GM12892 (cell line): ENCODE results near the gene SLC22A3.
"Not testable (repeated sequence)": the region's sequence is repeated elsewhere in the genome, so short reads cannot be mapped to it uniquely, and the experiment has no call there.

ENCODE experiments used
- DNase-seq: peaks from one replicate; pipeline ENCODE4 v3.0.0; 2011; ENCODE audit not compliant: insufficient read length
- FAIRE-seq: peaks from 2 replicates; lab custom pipeline; 2011; peaks lifted over from hg19 to GRCh38; lab: Jason Lieb, UNC
- POLR2A ChIP-seq: IDR thresholded peaks from 2 replicates; pipeline ENCODE4 v1.6.1; 2011; ENCODE audit warnings: low read depth, low read length, control low read depth
- POLR2AphosphoS5 ChIP-seq: IDR thresholded peaks from 2 replicates; pipeline ENCODE4 v1.6.1; 2011; ENCODE audit warnings: low read depth, low read length, control low read depth
- TAF1 ChIP-seq: IDR thresholded peaks from 2 replicates; pipeline ENCODE4 v1.6.1; 2011; ENCODE audit warnings: low read depth, mild to moderate bottlenecking, control low read depth, low read length, borderline replicate concordance

SLC22A3 gene

DNA sequence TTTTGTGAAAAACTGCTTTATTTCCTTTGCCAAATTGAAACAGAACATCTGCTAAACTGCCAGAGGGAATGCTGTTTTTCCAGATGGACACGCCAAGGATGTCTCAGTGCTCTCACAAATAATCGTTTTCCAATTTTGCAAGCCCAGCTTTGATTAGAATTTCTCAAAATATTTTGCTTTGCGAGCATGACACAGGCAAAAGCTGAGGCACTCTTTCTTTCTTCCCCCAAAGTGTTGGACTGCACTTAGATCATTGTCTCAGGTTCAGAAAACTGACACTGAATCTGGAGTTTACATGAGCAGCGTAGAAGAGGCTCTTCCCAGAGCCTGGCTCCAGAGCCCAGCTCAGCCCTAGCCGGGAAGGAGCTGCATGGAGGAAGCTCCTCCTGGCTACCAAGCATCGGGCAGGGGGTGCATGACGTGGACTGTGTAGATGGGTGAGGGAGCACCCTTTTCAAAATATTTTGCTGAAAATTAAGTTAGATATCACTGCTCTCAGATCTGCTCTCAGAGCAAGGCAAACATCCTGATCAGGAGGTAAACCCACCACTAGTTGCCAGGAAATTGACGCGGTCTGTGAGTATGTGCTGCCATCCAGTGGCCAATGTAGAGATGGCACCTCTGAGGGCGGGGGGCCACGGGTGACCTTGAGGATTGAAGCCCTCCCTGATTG is 107.5 kb downstream of the SLC22A3 start:
- DNase-seq (peak; percentile 23), FAIRE-seq (peak; percentile 86)
- TF ChIP-seq POLR2AphosphoS5 (no peak), TAF1 (no peak), POLR2A (no peak)

DNA sequence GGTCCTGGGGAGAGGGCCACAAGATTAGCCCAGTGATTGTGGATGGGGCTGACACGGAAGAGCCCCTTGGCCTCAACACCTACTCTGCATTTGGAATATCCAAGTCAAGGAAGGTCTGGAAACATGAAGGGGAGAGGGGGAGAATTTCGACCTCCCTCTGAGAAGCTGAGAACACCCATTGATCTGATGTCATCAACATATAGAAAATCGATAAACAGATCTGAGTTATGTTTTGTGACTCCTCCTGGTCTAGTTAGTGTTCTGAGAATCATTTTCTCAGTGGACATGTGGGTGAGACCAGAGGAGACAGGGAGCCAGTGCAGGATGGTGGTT is 108.0 kb downstream of the SLC22A3 start:
- TF ChIP-seq POLR2A (no peak), POLR2AphosphoS5 (no peak), TAF1 (no peak)
- FAIRE-seq (no peak), DNase-seq (no peak)

DNA sequence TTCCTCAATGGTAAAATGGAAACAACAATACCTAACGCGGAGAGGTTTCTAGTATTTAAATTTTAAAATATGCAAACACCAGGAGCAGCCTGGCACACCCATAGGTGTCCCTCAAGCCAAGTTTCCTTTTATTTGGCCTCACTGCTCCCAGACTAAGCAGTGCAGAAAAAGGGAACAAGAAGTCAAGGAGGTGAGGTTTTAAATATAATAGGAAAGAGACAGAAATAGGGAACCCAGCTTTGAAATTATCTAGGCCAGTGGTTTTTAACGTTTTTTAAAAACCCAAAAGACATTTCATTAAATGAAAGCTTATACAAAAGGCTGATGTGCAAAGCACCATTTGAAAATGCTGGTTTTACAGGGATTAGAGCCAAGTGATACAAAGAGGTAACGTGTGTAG is 109.6 kb downstream of the SLC22A3 start:
- no peak for DNase-seq
- no peak for FAIRE-seq
- no peak for TF ChIP-seq TAF1
- TF ChIP-seq POLR2A = no peak
- no peak for TF ChIP-seq POLR2AphosphoS5

DNA sequence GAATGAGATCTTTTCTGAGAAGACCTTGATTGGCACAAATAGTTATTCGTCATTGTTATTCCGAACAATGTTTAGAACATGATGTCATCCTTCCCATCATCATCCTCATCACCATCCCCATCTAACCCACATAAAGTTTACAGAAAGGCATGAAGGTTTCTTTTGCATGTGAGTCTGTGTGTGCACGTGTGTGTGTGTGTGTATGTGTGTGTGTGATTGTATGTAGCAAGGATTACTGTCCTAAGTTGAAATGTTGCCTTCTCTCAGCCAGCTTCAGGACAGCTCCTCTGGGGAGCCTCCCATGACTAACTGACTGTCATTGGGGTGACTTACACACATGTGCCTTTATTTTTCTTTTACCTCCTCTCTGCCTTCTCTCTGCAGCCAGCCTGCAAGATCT is 113.5 kb downstream of the SLC22A3 start:
- TF ChIP-seq POLR2A (no peak), TAF1 (no peak), POLR2AphosphoS5 (no peak)
- FAIRE-seq = peak; percentile 21

DNA sequence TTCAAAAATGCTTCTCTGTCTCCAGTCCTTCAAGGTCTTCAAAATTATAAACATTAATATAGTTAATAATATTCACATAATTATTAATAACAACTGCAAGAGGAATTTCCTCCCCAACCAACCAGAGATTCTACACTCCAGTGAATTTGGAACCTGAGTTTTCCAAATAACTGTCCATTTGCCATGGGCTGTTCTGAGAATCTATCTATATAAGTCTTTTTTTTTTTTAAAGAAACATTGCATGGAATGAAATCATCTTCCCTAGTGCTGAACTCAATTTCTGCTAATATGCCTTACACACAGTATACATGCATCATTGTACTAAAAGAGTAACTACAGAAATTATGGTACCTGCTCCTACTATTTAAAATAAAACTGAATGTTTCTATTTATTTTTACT is 113.9 kb downstream of the SLC22A3 start:
- TF ChIP-seq POLR2AphosphoS5 (no peak), TAF1 (no peak), POLR2A (no peak)
- no peak for FAIRE-seq
- no peak for DNase-seq

More for the DNA sequence above, 113.5 kb downstream of the SLC22A3 start:
- no peak for DNase-seq

DNA sequence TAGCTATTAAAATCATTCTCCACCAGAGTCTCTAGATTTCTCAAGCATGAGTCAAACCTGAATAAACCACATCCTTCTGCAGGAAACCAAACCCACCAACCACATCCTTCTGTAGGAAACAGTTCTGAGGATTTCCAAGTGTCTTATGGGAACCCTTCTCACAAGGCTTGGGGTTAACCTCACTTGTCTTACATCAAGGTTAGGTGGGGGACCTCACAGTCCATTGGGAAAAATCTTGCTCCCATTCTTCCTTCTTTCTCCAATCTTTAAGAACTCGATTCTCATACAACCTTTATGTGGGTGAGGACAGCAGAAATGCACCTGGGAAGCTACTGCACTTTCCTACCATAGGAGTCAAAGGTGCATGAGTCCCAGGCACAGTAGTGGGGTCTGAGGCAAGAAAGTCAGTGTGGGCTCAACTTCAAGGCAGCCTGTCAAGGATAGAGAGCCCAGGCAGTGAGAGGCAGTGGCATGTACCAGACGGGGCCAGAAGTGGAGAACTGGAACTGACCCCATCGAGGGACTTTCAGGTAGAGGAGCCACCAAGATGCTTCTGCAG is 114.5 kb downstream of the SLC22A3 start:
- peak; percentile 5 for DNase-seq
- TF ChIP-seq POLR2AphosphoS5 (no peak), POLR2A (no peak), TAF1 (no peak)
- peak; percentile 83 for FAIRE-seq

DNA sequence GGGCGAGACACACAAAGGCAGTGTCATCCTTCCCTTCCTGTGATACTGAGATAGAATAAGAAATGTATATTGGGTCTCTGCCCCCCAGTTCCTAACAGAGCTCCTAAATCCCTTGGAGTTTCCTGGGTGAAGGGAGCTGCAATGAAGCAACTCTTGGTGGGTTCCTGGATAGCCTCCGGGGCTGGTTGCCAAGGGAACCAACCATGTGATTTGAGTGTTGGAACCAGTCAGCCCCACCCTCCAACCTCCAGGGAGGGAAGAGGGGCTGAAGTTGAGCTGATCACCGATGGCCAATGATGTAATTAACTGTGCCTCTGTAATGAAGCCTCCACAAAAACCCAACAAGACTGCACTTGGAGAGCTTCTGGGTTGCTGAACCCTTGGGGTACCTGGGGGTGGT is 116.6 kb downstream of the SLC22A3 start:
- FAIRE-seq (no peak), DNase-seq (no peak)
- TF ChIP-seq TAF1 (no peak), POLR2AphosphoS5 (no peak), POLR2A (no peak)

DNA sequence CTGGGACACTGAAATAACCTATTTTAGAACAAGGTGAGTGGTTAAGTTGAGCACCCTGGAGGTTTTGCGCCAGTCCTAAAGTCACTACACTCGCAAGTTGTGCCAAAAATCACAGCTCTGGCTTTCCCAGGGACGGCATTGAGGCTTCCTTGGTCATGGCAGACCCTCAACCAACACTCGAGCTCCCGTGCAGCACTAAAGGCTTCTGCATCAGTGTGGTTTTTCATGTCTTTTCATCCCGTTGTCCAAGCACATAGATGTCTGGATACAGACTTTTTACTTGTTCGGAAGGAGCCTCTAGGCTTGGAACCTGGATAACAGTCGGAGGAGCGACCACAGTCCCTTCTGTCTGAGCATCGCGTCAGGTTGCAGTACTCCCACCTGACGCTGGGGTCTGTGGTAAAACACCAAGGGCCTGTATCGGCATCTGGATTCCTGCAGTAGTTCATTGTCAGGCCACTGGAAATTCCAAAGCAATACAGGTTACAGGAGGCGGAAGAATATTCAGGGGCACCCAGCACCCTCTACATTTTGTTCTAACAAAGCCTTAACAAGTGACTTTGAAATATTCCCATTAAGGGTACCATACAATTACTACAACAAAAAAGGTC is 119.2 kb downstream of the SLC22A3 start:
- DNase-seq, FAIRE-seq: not testable (repeated sequence)

DNA sequence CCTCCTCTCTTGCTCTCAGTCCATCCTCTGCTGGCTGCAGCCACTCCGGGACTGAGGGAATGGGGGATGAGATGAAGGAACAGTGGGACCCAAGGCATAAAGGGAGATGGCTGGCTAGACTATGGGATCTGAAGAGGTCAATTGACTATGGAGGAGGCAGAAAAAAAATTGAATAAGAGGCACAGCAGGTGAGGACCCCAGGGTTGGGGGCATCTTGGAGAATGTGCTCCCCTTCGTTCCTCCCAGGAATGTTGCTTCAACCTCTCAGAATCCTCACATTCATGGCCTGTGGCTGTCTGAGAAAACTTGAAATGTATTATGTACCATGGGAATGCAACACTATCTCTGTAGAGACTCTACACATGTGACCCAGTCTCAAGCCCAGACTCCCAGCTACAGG is 121.0 kb downstream of the SLC22A3 start:
- no peak for TF ChIP-seq TAF1
- TF ChIP-seq POLR2A = no peak
- TF ChIP-seq POLR2AphosphoS5 = no peak
- DNase-seq = no peak
- FAIRE-seq = no peak

DNA sequence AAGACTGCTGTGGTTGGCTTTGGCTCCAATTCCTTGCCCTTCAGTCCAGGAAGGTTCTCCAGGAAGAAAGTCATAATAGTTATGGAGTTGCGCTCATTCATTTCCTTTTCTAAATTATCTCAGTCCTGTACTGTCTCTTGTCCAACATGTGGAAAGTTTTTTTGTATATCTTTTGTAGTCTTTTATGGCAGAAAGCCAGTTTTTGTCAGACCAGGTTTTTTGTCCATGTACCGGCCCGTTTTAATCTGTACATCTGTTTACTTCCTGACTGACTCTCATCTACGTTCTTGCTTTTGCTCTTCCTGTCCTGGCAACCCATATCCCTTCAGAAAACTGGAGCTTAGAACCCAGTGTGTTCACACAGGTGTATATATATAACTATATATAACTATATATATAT is 127.9 kb downstream of the SLC22A3 start:
- FAIRE-seq, DNase-seq: not testable (repeated sequence)

DNA sequence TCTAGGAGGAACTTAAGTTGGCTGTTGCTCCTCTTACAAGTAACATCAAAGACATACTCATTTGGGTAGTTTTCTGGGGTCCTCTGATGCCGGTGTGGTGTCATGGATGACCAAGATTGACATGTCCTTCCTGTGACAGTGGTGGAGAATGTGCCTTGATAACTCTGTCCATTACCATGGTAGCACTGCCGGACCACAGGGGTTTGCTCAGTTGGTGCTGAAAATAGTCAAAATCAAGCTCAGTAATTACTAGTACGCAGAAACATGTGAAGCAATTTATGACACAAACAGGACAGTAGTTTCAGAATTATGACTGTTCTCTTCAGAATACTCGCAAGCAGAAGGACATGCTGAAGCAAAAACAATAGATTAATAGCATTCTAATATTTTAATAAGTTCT is 128.9 kb downstream of the SLC22A3 start:
- not testable (repeated sequence) for DNase-seq
- FAIRE-seq = peak; percentile 33

DNA sequence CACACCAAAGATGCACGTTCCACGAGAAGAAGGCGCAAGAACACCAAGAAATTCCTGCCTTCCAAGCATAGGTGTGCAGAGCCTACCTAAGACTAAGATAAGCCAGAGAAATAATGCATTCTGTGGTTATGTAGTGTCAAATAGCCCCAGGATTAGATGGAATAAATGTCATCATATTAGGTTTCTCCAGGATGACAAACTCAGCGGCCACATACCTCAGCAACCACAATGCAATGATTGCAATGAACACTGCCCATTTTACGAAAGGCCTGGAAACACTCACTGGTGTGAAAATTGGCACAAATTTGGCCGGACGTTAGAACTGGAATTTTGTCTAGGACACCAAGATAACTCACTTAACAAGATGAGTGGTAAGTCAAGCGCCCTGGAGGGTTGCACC is 129.7 kb downstream of the SLC22A3 start:
- TF ChIP-seq POLR2A = no peak
- TF ChIP-seq POLR2AphosphoS5 = no peak
- TF ChIP-seq TAF1 = no peak
- no peak for FAIRE-seq
- no peak for DNase-seq

DNA sequence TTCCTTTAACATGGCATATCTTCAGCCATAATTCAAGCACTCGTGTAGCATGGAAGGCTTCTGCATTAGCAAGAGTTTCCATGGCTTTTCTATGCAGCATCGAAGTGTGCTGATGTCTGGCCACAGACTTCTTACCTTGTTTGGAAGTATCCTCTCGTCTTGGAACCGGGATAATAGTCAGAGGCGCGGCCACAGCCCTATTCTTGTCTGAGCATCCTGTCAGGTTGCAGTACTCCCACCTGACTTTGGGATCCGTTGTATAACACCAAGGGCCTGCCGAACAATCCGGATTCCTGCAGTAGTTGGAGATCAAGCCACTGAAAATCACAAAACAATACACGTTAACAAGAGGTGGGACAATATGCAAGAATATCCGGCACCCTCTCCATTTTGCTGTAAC is 138.9 kb downstream of the SLC22A3 start:
- FAIRE-seq = no peak

More for the DNA sequence above, 138.9 kb downstream of the SLC22A3 start:
- TF ChIP-seq TAF1 (no peak), POLR2A (no peak), POLR2AphosphoS5 (no peak)
- DNase-seq = no peak
